Measurements from ENCODE around the gene SLC37A4. TPM values are rescaled to one million over a fixed set of nuclear protein-coding genes. Genes with fewer than 3 reads are reported as not detected.

SLC37A4 gene
- total and polyA plus RNA-seq, 2 of the 13 experiments (the other 11 are each of a cell fraction or from before 2014, with no cell fraction given), result 43.0 to 56.1 TPM

DNA sequence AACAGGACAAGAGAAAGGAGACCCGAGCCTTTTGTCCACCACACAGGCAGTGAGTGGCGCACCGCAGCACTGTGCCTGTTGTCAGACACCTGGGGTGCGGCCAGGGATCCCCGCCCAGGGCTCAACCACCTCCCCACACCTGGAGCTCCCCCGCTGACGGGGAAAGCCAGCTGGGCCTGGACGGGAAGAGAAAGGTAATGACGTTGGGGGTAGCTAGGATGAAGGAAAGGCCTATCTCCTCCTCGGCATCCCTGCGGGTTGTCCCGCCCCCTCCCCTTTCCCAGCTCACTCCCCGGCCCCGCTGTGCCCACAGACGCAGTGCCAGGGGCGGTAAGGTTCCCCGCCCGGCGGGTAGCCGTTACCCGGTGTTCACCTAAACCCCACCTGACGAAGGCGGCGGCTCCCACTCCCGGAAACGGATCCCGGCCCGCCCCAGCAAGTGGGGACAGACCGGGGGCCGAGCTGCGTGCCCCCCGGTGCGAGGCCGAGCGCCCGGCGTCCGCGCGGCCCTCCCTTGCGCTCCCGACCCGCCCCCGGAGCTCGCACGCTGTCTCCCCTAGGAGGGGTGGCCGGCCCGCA lies 25.8 kb upstream of the SLC37A4 start (continued):
- TF ChIP-seq ZNF354B (CRISPR knock-in tag; IDR thresholded peaks at IDR 0.05) (no peak), ZNF768 (CRISPR knock-in tag; IDR thresholded peaks at IDR 0.05) (peak; percentile 42; the same call in 1 of the 2 replicates), HNRNPL (IDR thresholded peaks at IDR 0.05; ENCODE audit: low read depth, low read length) (0 out of 2 replicates have a peak, but pooled peaks have one; percentile 40), ZNF232 (CRISPR knock-in tag; IDR thresholded peaks at IDR 0.05; ENCODE audit: borderline replicate concordance) (peak; percentile 51; the same call in 1 of the 2 replicates), HES4 (CRISPR knock-in tag; IDR thresholded peaks at IDR 0.05; ENCODE audit: borderline replicate concordance) (peak; percentile 69; the same call in 1 of the 2 replicates), ZNF883 (CRISPR knock-in tag; IDR thresholded peaks at IDR 0.05; ENCODE audit: not compliant biosample characterization) (peak; percentile 24), ZNF574 (CRISPR knock-in tag; IDR thresholded peaks at IDR 0.05) (no peak), SNAPC5 (CRISPR knock-in tag; IDR thresholded peaks at IDR 0.05; ENCODE audit: borderline replicate concordance) (no peak), PATZ1 (CRISPR knock-in tag; IDR thresholded peaks at IDR 0.05) (peak; percentile 27; the same call in 1 of the 2 replicates), FOSL2 (CRISPR knock-in tag; IDR thresholded peaks at IDR 0.05) (no peak), EEA1 (CRISPR knock-in tag; IDR thresholded peaks at IDR 0.05; ENCODE audit: borderline replicate concordance) (peak; percentile 38; the same call in 1 of the 2 replicates), ZNF18 (CRISPR knock-in tag; IDR thresholded peaks at IDR 0.05; ENCODE audit: insufficient replicate concordance) (peak; percentile 47), RAD21 (CRISPR knock-in tag; IDR thresholded peaks at IDR 0.05) (0 out of 2 replicates have a peak, but pooled peaks have one; percentile 12), MYC (CRISPR knock-in tag; IDR thresholded peaks at IDR 0.05; ENCODE audit: borderline replicate concordance) (peak; percentile 9; the same call in 1 of the 2 replicates), KDM1A (CRISPR knock-in tag; IDR thresholded peaks at IDR 0.05) (no peak), ZNF33B (CRISPR knock-in tag; IDR thresholded peaks at IDR 0.05) (no peak)
- TF ChIP-seq, protein P1, sequence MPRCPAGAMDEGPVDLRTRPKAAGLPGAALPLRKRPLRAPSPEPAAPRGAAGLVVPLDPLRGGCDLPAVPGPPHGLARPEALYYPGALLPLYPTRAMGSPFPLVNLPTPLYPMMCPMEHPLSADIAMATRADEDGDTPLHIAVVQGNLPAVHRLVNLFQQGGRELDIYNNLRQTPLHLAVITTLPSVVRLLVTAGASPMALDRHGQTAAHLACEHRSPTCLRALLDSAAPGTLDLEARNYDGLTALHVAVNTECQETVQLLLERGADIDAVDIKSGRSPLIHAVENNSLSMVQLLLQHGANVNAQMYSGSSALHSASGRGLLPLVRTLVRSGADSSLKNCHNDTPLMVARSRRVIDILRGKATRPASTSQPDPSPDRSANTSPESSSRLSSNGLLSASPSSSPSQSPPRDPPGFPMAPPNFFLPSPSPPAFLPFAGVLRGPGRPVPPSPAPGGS (CRISPR knock-in tag; IDR thresholded peaks at IDR 0.05), result 0 out of 2 replicates have a peak, but pooled peaks have one; percentile 7
- TF ChIP-seq, protein P2, sequence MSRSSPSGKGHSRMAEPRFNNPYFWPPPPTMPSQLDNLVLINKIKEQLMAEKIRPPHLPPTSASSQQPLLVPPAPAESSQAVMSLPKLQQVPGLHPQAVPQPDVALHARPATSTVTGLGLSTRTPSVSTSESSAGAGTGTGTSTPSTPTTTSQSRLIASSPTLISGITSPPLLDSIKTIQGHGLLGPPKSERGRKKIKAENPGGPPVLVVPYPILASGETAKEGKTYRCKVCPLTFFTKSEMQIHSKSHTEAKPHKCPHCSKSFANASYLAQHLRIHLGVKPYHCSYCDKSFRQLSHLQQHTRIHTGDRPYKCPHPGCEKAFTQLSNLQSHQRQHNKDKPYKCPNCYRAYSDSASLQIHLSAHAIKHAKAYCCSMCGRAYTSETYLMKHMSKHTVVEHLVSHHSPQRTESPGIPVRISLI (CRISPR knock-in tag; IDR thresholded peaks at IDR 0.05; ENCODE audit: borderline replicate concordance), result no peak
- TF ChIP-seq, protein P3, sequence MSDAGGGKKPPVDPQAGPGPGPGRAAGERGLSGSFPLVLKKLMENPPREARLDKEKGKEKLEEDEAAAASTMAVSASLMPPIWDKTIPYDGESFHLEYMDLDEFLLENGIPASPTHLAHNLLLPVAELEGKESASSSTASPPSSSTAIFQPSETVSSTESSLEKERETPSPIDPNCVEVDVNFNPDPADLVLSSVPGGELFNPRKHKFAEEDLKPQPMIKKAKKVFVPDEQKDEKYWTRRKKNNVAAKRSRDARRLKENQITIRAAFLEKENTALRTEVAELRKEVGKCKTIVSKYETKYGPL (CRISPR knock-in tag; IDR thresholded peaks at IDR 0.05), result no peak

All from HepG2 (cell line).